K562 (cell line): Measurements from ENCODE around the gene RHBDL3. TPM values are rescaled to one million over a fixed set of nuclear protein-coding genes. Genes with fewer than 3 reads are reported as not detected.

Experiments
- ARID2 ChIP-seq: fragments of 450-650 bp; IDR thresholded peaks from 2 replicates; pipeline ENCODE4 v1.6.1; 2017; ENCODE audit warnings: antibody characterized with exemption, mild to moderate bottlenecking
- ATF1 ChIP-seq, 2 experiments: fragments of 450-650 bp in 1 of 2; IDR thresholded peaks; 2 replicates each; pipeline ENCODE4 v1.6.1; 2016; ENCODE audit warnings: missing compliant biosample characterization in 1 of 2, missing genetic modification characterization in 1 of 2
- ATF2 ChIP-seq: sonication (generic); formaldehyde crosslinking; IDR thresholded peaks from 2 replicates; pipeline ENCODE4 v1.8.1; 2022; ENCODE audit warnings: missing genetic modification reagents
- FOSL1 ChIP-seq: fragments of 200-800 bp; sonication (Bioruptor generic); conservative IDR thresholded peaks from 2 replicates; pipeline ENCODE4 v1.6.1; 2016; ENCODE audit warnings: missing genetic modification characterization, missing compliant biosample characterization
- FOXJ3 ChIP-seq: sonication (generic); formaldehyde crosslinking; IDR thresholded peaks from 2 replicates; pipeline ENCODE4 v1.4.0; 2020; ENCODE audit warnings: mild to moderate bottlenecking, missing genetic modification reagents
- GTF2B ChIP-seq: IDR thresholded peaks from 2 replicates; pipeline ENCODE4 v1.6.1; 2011; ENCODE audit not compliant: insufficient read length; ENCODE audit errors: extremely low read depth
- KAT8 ChIP-seq: fragments of 450-650 bp; IDR thresholded peaks from 2 replicates; pipeline ENCODE4 v1.6.1; 2016; ENCODE audit warnings: low read depth, mild to moderate bottlenecking
- NFRKB ChIP-seq: fragments of 450-650 bp; IDR thresholded peaks from 2 replicates; pipeline ENCODE4 v1.6.1; 2016; ENCODE audit warnings: low read depth
- NR1H2 ChIP-seq: sonication (generic); formaldehyde crosslinking; IDR thresholded peaks from 2 replicates; pipeline ENCODE4 v1.4.0; 2020; ENCODE audit warnings: mild to moderate bottlenecking, missing genetic modification reagents
- PHF21A ChIP-seq: fragments of 450-650 bp; IDR thresholded peaks from 2 replicates; pipeline ENCODE4 v1.6.1; 2017; ENCODE audit warnings: low read depth, borderline replicate concordance
- RBM25 ChIP-seq: fragments of 200-400 bp; formaldehyde crosslinking; IDR thresholded peaks from 2 replicates; pipeline ENCODE4 v1.6.1; 2018; ENCODE audit warnings: low read length, low read depth, moderate library complexity; ENCODE audit not compliant: severe bottlenecking
- SRF ChIP-seq, 2 experiments: fragments of 250-450, 450-650 bp in 1 of 2; sonication (Bioruptor Pico) in 1 of 2; sonication (generic) in 1 of 2; formaldehyde crosslinking; IDR thresholded peaks; 2 replicates each; pipeline versions ENCODE4 v1.5.0 to v1.5.1; 2020 to 2022; ENCODE audit warnings: mild to moderate bottlenecking in 1 of 2, missing genetic modification reagents in 1 of 2
- XRCC3 ChIP-seq: fragments of 450-650 bp; IDR thresholded peaks from 2 replicates; pipeline ENCODE4 v1.6.1; 2017; ENCODE audit warnings: mild to moderate bottlenecking, moderate library complexity
- ZBTB11 ChIP-seq, 3 experiments: fragments of 200-800 bp in 1 of 3; fragments of 250-450 bp in 1 of 3; fragments of 450-650 bp in 1 of 3; sonication (Bioruptor Pico) in 1 of 3; sonication (Bioruptor generic) in 1 of 3; formaldehyde crosslinking in 1 of 3; IDR thresholded peaks; 2 replicates each; pipeline versions ENCODE4 v1.6.1 to v1.8.0; 2016 to 2022; ENCODE audit warnings: mild to moderate bottlenecking in 2 of 3, missing genetic modification characterization in 2 of 3, missing compliant biosample characterization in 1 of 3, moderate library complexity in 1 of 3
- ZFPM2 ChIP-seq: fragments of 250-450 bp; sonication (Bioruptor Pico); IDR thresholded peaks from 2 replicates; pipeline ENCODE4 v1.5.1; 2022; ENCODE audit warnings: mild to moderate bottlenecking
- ZNF274 ChIP-seq: IDR thresholded peaks from 2 replicates; pipeline ENCODE4 v1.6.1; 2011; ENCODE audit warnings: low read depth, mild to moderate bottlenecking, low read length, moderate library complexity, borderline replicate concordance
- ZNF277 ChIP-seq: fragments of 250-450 bp; sonication (Bioruptor Pico); IDR thresholded peaks from 2 replicates; pipeline ENCODE4 v1.8.0; 2022; ENCODE audit warnings: inconsistent platforms, mild to moderate bottlenecking, moderate library complexity, borderline replicate concordance
- ZNF561 ChIP-seq: fragments of 450-650 bp; formaldehyde crosslinking; conservative IDR thresholded peaks from 2 replicates; pipeline ENCODE4 v1.4.0; 2020; ENCODE audit warnings: mild to moderate bottlenecking, moderate library complexity
- ZNF717 ChIP-seq: fragments of 250-450 bp; sonication (Bioruptor Pico); IDR thresholded peaks from 2 replicates; pipeline ENCODE4 v1.5.0; 2021
- ZNF764 ChIP-seq: fragments of 250-450 bp; sonication (Bioruptor Pico); IDR thresholded peaks from 2 replicates; pipeline ENCODE4 v1.4.0; 2020; ENCODE audit warnings: low read depth, mild to moderate bottlenecking, moderate library complexity
- ZNF766 ChIP-seq: fragments of 200-800 bp; sonication (Bioruptor generic); conservative IDR thresholded peaks from 2 replicates; pipeline ENCODE4 v1.6.1; 2016; ENCODE audit warnings: missing genetic modification characterization, missing compliant biosample characterization
- polyA plus RNA-seq, 8 experiments: library from polyadenylated mRNA; depleted of rRNA in 4 of 8; stranded (reverse) in 5 of 8; unstranded in 3 of 8; fragments of >200 nt; fragmentation: Nextera tagmentation in 2 of 8; fragmentation: Illumina TruSeq in 1 of 8; extraction: Ambion mirVana in 2 of 8; extraction: Trizol in 1 of 8; gene quantifications; 2 replicates each; pipeline versions ENCODE4 v1.2.1 to v1.2.3, GENCODE V29; 2011 to 2014; ENCODE audit warnings: inconsistent platforms in 1 of 8, missing spikeins in 1 of 8
- total RNA-seq, 7 experiments: library from RNA; depleted of rRNA in 6 of 7; stranded (reverse); fragments of >200 nt in 6 of 7; fragmentation: Illumina TruSeq in 2 of 7; extraction: Trizol in 2 of 7; gene quantifications; 2 replicates each; pipeline versions ENCODE4 v1.2.1 to v1.2.3, GENCODE V29; 2011 to 2021; ENCODE audit warnings: low replicate concordance in 1 of 7

Gene RHBDL3
- total and polyA plus RNA-seq, 9 of the 15 experiments (the other 6 are each of a cell fraction or from before 2014, with no cell fraction given) = 0.06 to 0.31 (median 0.09) TPM; not detected in 4

- TF ChIP-seq ZNF277 (CRISPR knock-in tag) (no peak), KAT8 (peak; percentile 83), ZNF717 (CRISPR knock-in tag) (no peak), GTF2B (peak; percentile 84), ZFPM2 (CRISPR knock-in tag) (no peak), XRCC3 (no peak), ARID2 (peak; percentile 47; the same call in 1 of the 2 replicates), ZNF764 (CRISPR knock-in tag) (no peak), ATF2 (CRISPR knock-in tag) (no peak), SRF (CRISPR knock-in tag; IDR thresholded peaks at IDR 0.05) (peak in 1 of 2 experiments; percentile 54; a peak in 1 of 4 replicates), ZNF766 (0 out of 2 replicates have a peak, but pooled peaks have one; percentile 29), RBM25 (no peak), ZBTB11 (CRISPR knock-in tag; IDR thresholded peaks at IDR 0.05) (peak in 1 of 3 experiments; percentile 43; a peak in 1 of 6 replicates), FOXJ3 (CRISPR knock-in tag) (no peak), FOSL1 (tag) (0 out of 2 replicates have a peak, but pooled peaks have one; percentile 12), PHF21A (0 out of 2 replicates have a peak, but pooled peaks have one; percentile 35), NR1H2 (CRISPR knock-in tag) (0 out of 2 replicates have a peak, but pooled peaks have one; percentile 66), ZNF561 (no peak), ZNF274 (no peak), ATF1 (CRISPR knock-in tag; IDR thresholded peaks at IDR 0.05) (no peak), ATF1 (tag; IDR thresholded peaks at IDR 0.05) (peak; percentile 78), NFRKB (peak; percentile 100)
These were observed 84.4 kb downstream of the RHBDL3 start, which contains the start of gene ZNF207 (continued) for GRCh38 chr17:32349854-32350665.
